Uterus (tissue), 4 donors: ENCODE measurements around the gene PSAP. TPM values are rescaled to one million over a fixed set of nuclear protein-coding genes. Genes with fewer than 3 reads are reported as not detected.

Experiments used
- DNase-seq, 2 donors: peaks; one replicate each; pipeline ENCODE4 v3.0.0-alpha.2; 2019 to 2020
- H3K27ac ChIP-seq, 2 donors: fragments of 200-600 bp; sonication (generic); 1 replicate in 1 of 2; 2 replicates in 1 of 2; pipeline ENCODE4 v1.5.1; 2016 to 2018
- H3K27me3 ChIP-seq, 2 donors: fragments of 200-600 bp; sonication (generic); one replicate each; pipeline ENCODE4 v1.5.1; 2018 to 2019; ENCODE audit warnings: control low read depth in 1 of 2
- H3K36me3 ChIP-seq, 2 donors: fragments of 200-600 bp; sonication (generic); one replicate each; pipeline ENCODE4 v1.5.1; 2019; ENCODE audit warnings: control low read depth in 1 of 2
- H3K4me1 ChIP-seq, 2 donors: fragments of 200-600 bp; sonication (generic); one replicate each; pipeline ENCODE4 v1.5.1; 2018 to 2019; ENCODE audit warnings: control low read depth in 1 of 2
- H3K4me3 ChIP-seq, 2 donors: fragments of 200-600 bp; sonication (generic); 1 replicate in 1 of 2; 2 replicates in 1 of 2; pipeline ENCODE4 v1.5.1; 2018 to 2019; ENCODE audit warnings: mild to moderate bottlenecking in 1 of 2
- H3K9me3 ChIP-seq, 2 donors: fragments of 200-600 bp; sonication (generic); one replicate each; pipeline ENCODE4 v1.5.1; 2019; ENCODE audit warnings: control low read depth in 1 of 2
- CTCF ChIP-seq, 4 experiments: fragments of 200-600 bp in 2 of 4; fragments of 450-650 bp in 2 of 4; sonication (generic) in 2 of 4; IDR thresholded peaks; one replicate each; pipeline ENCODE4 v1.5.1; 2016 to 2019; ENCODE audit warnings: antibody characterized with exemption in 4 of 4, mild to moderate bottlenecking in 2 of 4, moderate library complexity in 1 of 4
- POLR2A ChIP-seq, 2 donors: fragments of 450-650 bp; IDR thresholded peaks; one replicate each; pipeline ENCODE4 v1.6.1; 2016; ENCODE audit warnings: antibody characterized with exemption in 2 of 2, mild to moderate bottlenecking in 1 of 2, moderate library complexity in 1 of 2
- intact Hi-C: fragments of 100-400 bp; cut with DNase I; formaldehyde crosslinking; loops from one replicate; pipeline ENCODE4 v1.15.1; 2023; ENCODE audit warnings: low total_unique reads
- total RNA-seq, 4 donors: library from RNA; depleted of rRNA in 3 of 4; stranded (reverse); fragments of >200 nt in 3 of 4; gene quantifications; one replicate each; pipeline versions ENCODE4 v1.1.0 to v1.2.4, GENCODE V29; 2014 to 2023
- donor health status: DM: yes; HTN: yes; CAD: no.

The PSAP gene
- total RNA-seq, 4 donors from 2014 or later: 603 to 903 (median 759) TPM

DNA sequence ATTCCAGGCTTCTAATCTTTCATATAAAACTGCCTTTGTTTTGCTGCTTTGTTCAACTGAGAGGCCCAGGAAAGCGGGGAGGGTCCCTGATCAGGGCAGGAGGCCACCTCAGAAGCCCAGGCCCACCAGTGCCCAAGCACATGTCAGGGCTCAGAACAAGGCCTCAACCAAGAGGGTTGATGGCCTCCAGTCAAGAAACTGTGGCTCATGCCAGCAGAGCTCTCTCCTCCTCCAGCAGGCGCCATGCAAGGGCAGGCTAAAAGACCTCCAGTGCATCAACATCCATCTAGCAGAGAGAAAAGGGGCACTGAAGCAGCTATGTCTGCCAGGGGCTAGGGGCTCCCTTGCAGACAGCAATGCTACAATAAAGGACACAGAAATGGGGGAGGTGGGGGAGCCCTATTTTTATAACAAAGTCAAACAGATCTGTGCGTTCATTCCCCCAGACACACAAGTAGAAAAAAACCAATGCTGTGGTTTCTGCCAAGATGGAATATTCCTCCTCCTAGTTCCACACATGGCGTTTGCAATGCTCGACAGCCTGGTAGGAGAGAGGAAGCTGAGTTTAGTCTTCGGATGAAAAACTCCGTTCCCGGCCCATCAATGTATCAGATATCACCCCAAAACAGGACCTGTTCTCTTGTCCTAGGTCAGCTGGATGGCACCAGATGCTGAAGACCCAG, 34.0 kb downstream of the PSAP start:
- Histone ChIP-seq H3K27me3 (no peaks in the 10 kb centered on the region), H3K36me3 (no peaks in the 10 kb centered on the region), H3K27ac (no peak overlapping the region), H3K4me1 (no peaks in the 10 kb centered on the region), H3K9me3 (no peaks in the 10 kb centered on the region), H3K4me3 (no peak overlapping the region)
- no peak for TF ChIP-seq CTCF (IDR thresholded peaks at IDR 0.05)
- TF ChIP-seq POLR2A (IDR thresholded peaks at IDR 0.05): no peak
- DNase-seq: no peak
- intact Hi-C loops: loop anchor here (10.0 kb wide), 1 partner anchor 242 kb away; no protein-coding TSS in a partner anchor

DNA sequence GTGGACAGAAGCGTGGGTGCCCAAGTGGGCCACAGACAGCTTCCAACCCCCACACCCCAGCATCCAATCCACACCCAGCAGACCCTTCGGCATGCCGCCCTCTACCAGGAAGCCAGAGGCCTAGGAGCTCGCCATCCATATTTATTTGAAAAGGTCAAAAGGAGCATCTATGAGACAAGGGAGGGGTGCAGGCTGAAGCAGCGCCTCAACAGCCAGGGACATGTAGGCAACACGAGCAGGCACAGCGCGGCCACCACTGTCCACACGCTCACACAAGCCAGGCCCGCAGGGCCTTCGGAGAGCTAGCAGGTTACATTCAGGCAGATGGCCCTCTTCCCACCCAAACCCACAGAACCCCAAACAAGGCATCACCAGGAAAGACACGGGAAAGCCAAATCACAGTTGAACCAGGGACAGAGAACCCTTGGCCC, 34.6 kb downstream of the PSAP start:
- TF ChIP-seq CTCF (IDR thresholded peaks at IDR 0.05) (no peak), POLR2A (IDR thresholded peaks at IDR 0.05) (no peak)
- intact Hi-C loops: loop anchor here (10.0 kb wide), 1 partner anchor 242 kb away; no protein-coding TSS in a partner anchor
- no peak for DNase-seq
- Histone ChIP-seq H3K27me3 (no peaks in the 10 kb centered on the region), H3K4me1 (no peaks in the 10 kb centered on the region), H3K27ac (no peak overlapping the region), H3K9me3 (no peaks in the 10 kb centered on the region), H3K36me3 (no peaks in the 10 kb centered on the region), H3K4me3 (no peak overlapping the region)

DNA sequence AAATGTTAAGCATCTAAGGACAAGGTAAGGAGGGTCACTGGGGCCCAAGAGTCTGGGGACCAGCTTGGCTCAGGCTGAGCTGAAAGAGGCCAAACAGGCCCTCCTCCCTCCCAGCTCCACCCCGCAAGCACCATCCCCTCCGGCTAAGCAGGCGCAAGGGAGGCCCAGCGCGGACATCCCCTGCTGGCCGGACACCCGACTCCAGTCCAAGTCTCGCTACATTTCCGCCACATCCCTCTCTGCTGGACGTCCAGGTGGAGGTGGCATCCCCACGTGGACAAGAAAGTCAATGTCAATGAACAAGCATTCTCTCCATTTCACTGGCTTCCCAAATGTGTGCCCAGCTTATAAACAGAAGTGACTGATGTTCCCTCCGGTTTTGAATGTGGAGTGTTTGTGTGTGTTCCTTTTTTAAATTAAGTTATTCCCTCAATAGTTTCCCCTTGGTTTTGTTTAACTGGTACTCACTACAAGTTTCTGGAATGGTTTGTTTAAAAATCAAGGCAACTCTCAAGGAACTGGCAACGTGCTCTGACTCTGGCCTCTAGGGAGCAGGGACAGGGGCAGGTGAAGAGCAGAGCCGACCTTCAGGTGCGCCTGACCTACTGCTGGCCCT, 35.4 kb downstream of the PSAP start:
- H3K27me3 ChIP-seq: no peaks in the 10 kb centered on the region
- no peaks in the 10 kb centered on the region for H3K36me3 ChIP-seq
- no peak for DNase-seq
- TF ChIP-seq CTCF (IDR thresholded peaks at IDR 0.05) (no peak), POLR2A (IDR thresholded peaks at IDR 0.05) (no peak)
- no peaks in the 10 kb centered on the region for H3K9me3 ChIP-seq
- H3K27ac ChIP-seq: no peak overlapping the region
- H3K4me1 ChIP-seq: no peaks in the 10 kb centered on the region
- no peak overlapping the region for H3K4me3 ChIP-seq
- intact Hi-C loops: loop anchor here (10.0 kb wide), 1 partner anchor 241 kb away; no protein-coding TSS in a partner anchor

GRCh38 chr10:71814922-71815411, 36.1 kb downstream of the PSAP start:
- intact Hi-C loops: loop anchor here (10.0 kb wide), 1 partner anchor 240 kb away; no protein-coding TSS in a partner anchor
- H3K9me3 ChIP-seq: no peaks in the 10 kb centered on the region
- no peak overlapping the region for H3K27ac ChIP-seq
- TF ChIP-seq POLR2A (IDR thresholded peaks at IDR 0.05) (no peak), CTCF (IDR thresholded peaks at IDR 0.05) (no peak)
- no peak for DNase-seq
- H3K4me1 ChIP-seq: no peaks in the 10 kb centered on the region
- H3K27me3 ChIP-seq: no peaks in the 10 kb centered on the region
- no peak overlapping the region for H3K4me3 ChIP-seq
- no peaks in the 10 kb centered on the region for H3K36me3 ChIP-seq
